HEK293 (cell line): Measurements from ENCODE around the gene VWF.

ENCODE experiments used
- CTCF ChIA-PET: fragments of 350-600 bp; formaldehyde crosslinking; extraction: SDS; loops from one replicate; lab custom pipeline; 2021; ENCODE audit warnings: antibody characterized with exemption; lab: Yijun Ruan, JAX
- POLR2A ChIA-PET: fragments of 300-600 bp; formaldehyde crosslinking; extraction: SDS; loops from one replicate; lab custom pipeline; 2020; ENCODE audit warnings: antibody characterized with exemption, inconsistent platforms; lab: Yijun Ruan, JAX
- H3K27ac ChIP-seq: fragments of 200-500 bp; sonication (Bioruptor generic); 2 replicates; pipeline ENCODE4 v1.5.1; 2014; ENCODE audit warnings: low read depth, low read length, control low read depth, inconsistent platforms; ENCODE audit errors: extremely low read depth
- H3K36me3 ChIP-seq, 2 experiments: fragments of 200-500 bp in 1 of 2; sonication (Bioruptor generic) in 1 of 2; 1 replicate in 1 of 2; 2 replicates in 1 of 2; pipeline ENCODE4 v1.5.1; 2014 to 2017; ENCODE audit warnings: inconsistent platforms in 2 of 2, low read length in 2 of 2; ENCODE audit not compliant: control insufficient read depth in 2 of 2, insufficient read depth in 1 of 2
- H3K4me1 ChIP-seq: fragments of 200-500 bp; sonication (Bioruptor generic); 2 replicates; pipeline ENCODE4 v1.5.1; 2014; ENCODE audit warnings: mild to moderate bottlenecking, low read length, inconsistent platforms; ENCODE audit not compliant: control insufficient read depth, insufficient read depth
- H3K4me3 ChIP-seq: 2 replicates; pipeline ENCODE4 v1.5.1; 2011; ENCODE audit warnings: low read depth, mild to moderate bottlenecking, control low read depth, low read length, moderate library complexity
- H3K9me3 ChIP-seq: fragments of 200-500 bp; sonication (Bioruptor generic); 2 replicates; pipeline ENCODE4 v1.5.1; 2014; ENCODE audit warnings: low read depth, low read length, inconsistent platforms; ENCODE audit not compliant: control insufficient read depth, insufficient read depth
- BCL11B ChIP-seq: fragments of 450-650 bp; formaldehyde crosslinking; IDR thresholded peaks from 2 replicates; pipeline ENCODE4 v1.5.1; 2016; ENCODE audit warnings: low read depth, missing biosample characterization, missing genetic modification characterization
- GLIS1 ChIP-seq: fragments of 450-650 bp; formaldehyde crosslinking; IDR thresholded peaks from 2 replicates; pipeline ENCODE4 v1.5.1; 2016; ENCODE audit warnings: missing biosample characterization, missing genetic modification characterization
- HOXC10 ChIP-seq: sonication (generic); formaldehyde crosslinking; IDR thresholded peaks from 2 replicates; pipeline ENCODE4 v1.8.1; 2023; ENCODE audit warnings: mild to moderate bottlenecking, missing genetic modification reagents
- KLF8 ChIP-seq: fragments of 450-650 bp; formaldehyde crosslinking; IDR thresholded peaks from 2 replicates; pipeline ENCODE4 v1.5.1; 2016; ENCODE audit warnings: missing biosample characterization, missing genetic modification characterization
- RBAK ChIP-seq: fragments of 450-650 bp; formaldehyde crosslinking; IDR thresholded peaks from 2 replicates; pipeline ENCODE4 v1.5.1; 2016; ENCODE audit warnings: missing biosample characterization, missing genetic modification characterization
- REPIN1 ChIP-seq: fragments of 450-650 bp; formaldehyde crosslinking; IDR thresholded peaks from 2 replicates; pipeline ENCODE4 v1.5.1; 2017; ENCODE audit warnings: missing biosample characterization, missing genetic modification characterization, low read depth
- YY2 ChIP-seq: fragments of 450-650 bp; formaldehyde crosslinking; IDR thresholded peaks from 2 replicates; pipeline ENCODE4 v1.5.1; 2016; ENCODE audit warnings: missing biosample characterization, missing genetic modification characterization
- ZBTB1 ChIP-seq: fragments of 450-650 bp; formaldehyde crosslinking; IDR thresholded peaks from 2 replicates; pipeline ENCODE4 v1.5.1; 2016; ENCODE audit warnings: missing biosample characterization, missing genetic modification characterization
- ZFP37 ChIP-seq: fragments of 450-650 bp; formaldehyde crosslinking; IDR thresholded peaks from 2 replicates; pipeline ENCODE4 v1.5.1; 2016; ENCODE audit warnings: missing biosample characterization, missing genetic modification characterization
- ZFP41 ChIP-seq: fragments of 450-650 bp; formaldehyde crosslinking; IDR thresholded peaks from 2 replicates; pipeline ENCODE4 v1.5.1; 2016; ENCODE audit warnings: missing biosample characterization, missing genetic modification characterization, borderline replicate concordance
- ZNF112 ChIP-seq: fragments of 450-650 bp; formaldehyde crosslinking; IDR thresholded peaks from 2 replicates; pipeline ENCODE4 v1.5.0; 2017; ENCODE audit warnings: missing biosample characterization, missing genetic modification characterization
- ZNF133 ChIP-seq: fragments of 450-650 bp; formaldehyde crosslinking; IDR thresholded peaks from 2 replicates; pipeline ENCODE4 v1.5.1; 2016; ENCODE audit warnings: missing biosample characterization, missing genetic modification characterization
- ZNF274 ChIP-seq, 2 experiments: fragments of 200-500 bp in 1 of 2; fragments of 450-650 bp in 1 of 2; sonication (Bioruptor generic) in 1 of 2; formaldehyde crosslinking in 1 of 2; IDR thresholded peaks; 2 replicates each; pipeline versions ENCODE4 v1.5.1 to v1.6.1; 2014 to 2016; ENCODE audit warnings: borderline replicate concordance in 1 of 2, inconsistent platforms in 1 of 2, low read length in 1 of 2, missing biosample characterization in 1 of 2, missing genetic modification characterization in 1 of 2
- ZNF324 ChIP-seq: fragments of 450-650 bp; formaldehyde crosslinking; IDR thresholded peaks from 2 replicates; pipeline ENCODE4 v1.5.1; 2016; ENCODE audit warnings: missing biosample characterization, missing genetic modification characterization
- ZNF501 ChIP-seq: fragments of 450-650 bp; formaldehyde crosslinking; IDR thresholded peaks from 2 replicates; pipeline ENCODE4 v1.5.1; 2016; ENCODE audit warnings: missing biosample characterization, missing genetic modification characterization
- ZNF521 ChIP-seq: fragments of 450-650 bp; formaldehyde crosslinking; IDR thresholded peaks from 2 replicates; pipeline ENCODE4 v1.5.1; 2017; ENCODE audit warnings: missing biosample characterization, mild to moderate bottlenecking, missing genetic modification characterization
- ZNF558 ChIP-seq: fragments of 450-650 bp; formaldehyde crosslinking; IDR thresholded peaks from 2 replicates; pipeline ENCODE4 v1.5.1; 2016; ENCODE audit warnings: missing biosample characterization, missing genetic modification characterization
- ZNF837 ChIP-seq: fragments of 450-650 bp; formaldehyde crosslinking; IDR thresholded peaks from 2 replicates; pipeline ENCODE4 v1.5.1; 2016; ENCODE audit warnings: missing biosample characterization, missing genetic modification characterization
- TF ChIP-seq, protein P1 (sequence below): fragments of 450-650 bp; formaldehyde crosslinking; IDR thresholded peaks from 2 replicates; pipeline ENCODE4 v1.5.1; 2016; ENCODE audit warnings: missing biosample characterization, missing genetic modification characterization
- TF ChIP-seq, protein P2 (sequence below): fragments of 450-650 bp; formaldehyde crosslinking; IDR thresholded peaks from 2 replicates; pipeline ENCODE4 v1.5.1; 2017; ENCODE audit warnings: missing biosample characterization, missing genetic modification characterization
- TF ChIP-seq, protein P3 (sequence below): fragments of 450-650 bp; formaldehyde crosslinking; IDR thresholded peaks from 2 replicates; pipeline ENCODE4 v1.5.1; 2016; ENCODE audit warnings: missing biosample characterization, missing genetic modification characterization
- TF ChIP-seq, protein P4 (sequence below): fragments of 450-650 bp; formaldehyde crosslinking; IDR thresholded peaks from 2 replicates; pipeline ENCODE4 v1.5.1; 2017; ENCODE audit warnings: missing biosample characterization, missing genetic modification characterization
- TF ChIP-seq, protein P5 (sequence below): fragments of 450-650 bp; formaldehyde crosslinking; IDR thresholded peaks from 2 replicates; pipeline ENCODE4 v1.5.1; 2016; ENCODE audit warnings: missing biosample characterization, missing genetic modification characterization

Gene VWF

DNA sequence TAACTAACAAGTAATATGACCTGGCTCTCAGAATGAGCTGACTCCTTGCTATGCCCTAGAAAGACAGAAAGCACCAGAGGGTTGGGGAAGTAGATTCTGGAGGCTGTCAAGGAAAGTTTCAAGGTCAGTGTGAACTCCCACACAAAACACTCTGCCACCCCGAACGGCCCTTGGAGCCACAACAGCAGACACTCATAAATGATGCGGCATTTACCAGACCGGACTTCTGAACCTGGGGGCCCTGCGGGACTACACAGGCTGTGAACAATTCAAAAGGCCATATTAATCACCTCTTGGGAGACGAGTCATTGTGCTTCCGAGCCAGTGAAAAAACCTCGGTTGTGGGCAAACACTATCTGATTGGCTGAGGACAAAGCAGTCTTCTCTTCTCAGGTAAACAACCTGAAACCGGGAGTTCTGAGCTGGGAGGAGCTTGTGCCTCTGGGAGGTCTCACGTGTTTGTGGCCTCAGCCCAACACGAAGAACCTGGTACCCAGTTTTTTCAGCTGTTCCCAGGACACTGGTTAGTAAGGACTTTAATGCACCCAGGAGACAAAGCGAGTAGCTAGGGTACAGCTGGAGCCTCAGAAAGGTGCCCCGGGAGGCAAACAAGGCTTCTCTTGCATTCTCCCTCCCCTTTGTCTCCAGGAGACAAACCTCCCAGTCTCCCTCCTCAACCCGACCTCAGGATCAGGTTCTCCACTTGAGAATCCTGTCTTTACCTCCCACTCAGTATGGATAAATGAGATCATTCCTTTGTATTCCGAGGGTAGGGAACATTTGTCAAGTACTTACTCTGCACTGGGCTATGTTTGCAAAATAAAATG lies 35.3 kb downstream of the VWF start (continued):
- peak; percentile 97 for TF ChIP-seq GLIS1 (tag by site-specific recombination)
- no peak for TF ChIP-seq REPIN1 (tag by site-specific recombination)
- TF ChIP-seq, protein P1, sequence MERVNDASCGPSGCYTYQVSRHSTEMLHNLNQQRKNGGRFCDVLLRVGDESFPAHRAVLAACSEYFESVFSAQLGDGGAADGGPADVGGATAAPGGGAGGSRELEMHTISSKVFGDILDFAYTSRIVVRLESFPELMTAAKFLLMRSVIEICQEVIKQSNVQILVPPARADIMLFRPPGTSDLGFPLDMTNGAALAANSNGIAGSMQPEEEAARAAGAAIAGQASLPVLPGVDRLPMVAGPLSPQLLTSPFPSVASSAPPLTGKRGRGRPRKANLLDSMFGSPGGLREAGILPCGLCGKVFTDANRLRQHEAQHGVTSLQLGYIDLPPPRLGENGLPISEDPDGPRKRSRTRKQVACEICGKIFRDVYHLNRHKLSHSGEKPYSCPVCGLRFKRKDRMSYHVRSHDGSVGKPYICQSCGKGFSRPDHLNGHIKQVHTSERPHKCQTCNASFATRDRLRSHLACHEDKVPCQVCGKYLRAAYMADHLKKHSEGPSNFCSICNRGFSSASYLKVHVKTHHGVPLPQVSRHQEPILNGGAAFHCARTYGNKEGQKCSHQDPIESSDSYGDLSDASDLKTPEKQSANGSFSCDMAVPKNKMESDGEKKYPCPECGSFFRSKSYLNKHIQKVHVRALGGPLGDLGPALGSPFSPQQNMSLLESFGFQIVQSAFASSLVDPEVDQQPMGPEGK (tag by site-specific recombination), result 0 out of 2 replicates have a peak, but pooled peaks have one; percentile 17
- TF ChIP-seq, protein P2, sequence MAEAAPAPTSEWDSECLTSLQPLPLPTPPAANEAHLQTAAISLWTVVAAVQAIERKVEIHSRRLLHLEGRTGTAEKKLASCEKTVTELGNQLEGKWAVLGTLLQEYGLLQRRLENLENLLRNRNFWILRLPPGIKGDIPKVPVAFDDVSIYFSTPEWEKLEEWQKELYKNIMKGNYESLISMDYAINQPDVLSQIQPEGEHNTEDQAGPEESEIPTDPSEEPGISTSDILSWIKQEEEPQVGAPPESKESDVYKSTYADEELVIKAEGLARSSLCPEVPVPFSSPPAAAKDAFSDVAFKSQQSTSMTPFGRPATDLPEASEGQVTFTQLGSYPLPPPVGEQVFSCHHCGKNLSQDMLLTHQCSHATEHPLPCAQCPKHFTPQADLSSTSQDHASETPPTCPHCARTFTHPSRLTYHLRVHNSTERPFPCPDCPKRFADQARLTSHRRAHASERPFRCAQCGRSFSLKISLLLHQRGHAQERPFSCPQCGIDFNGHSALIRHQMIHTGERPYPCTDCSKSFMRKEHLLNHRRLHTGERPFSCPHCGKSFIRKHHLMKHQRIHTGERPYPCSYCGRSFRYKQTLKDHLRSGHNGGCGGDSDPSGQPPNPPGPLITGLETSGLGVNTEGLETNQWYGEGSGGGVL (tag by site-specific recombination), result peak; percentile 51; the same call in 1 of the 2 replicates
- no peak for TF ChIP-seq ZNF324 (tag by site-specific recombination)
- no peak for TF ChIP-seq ZNF501

DNA sequence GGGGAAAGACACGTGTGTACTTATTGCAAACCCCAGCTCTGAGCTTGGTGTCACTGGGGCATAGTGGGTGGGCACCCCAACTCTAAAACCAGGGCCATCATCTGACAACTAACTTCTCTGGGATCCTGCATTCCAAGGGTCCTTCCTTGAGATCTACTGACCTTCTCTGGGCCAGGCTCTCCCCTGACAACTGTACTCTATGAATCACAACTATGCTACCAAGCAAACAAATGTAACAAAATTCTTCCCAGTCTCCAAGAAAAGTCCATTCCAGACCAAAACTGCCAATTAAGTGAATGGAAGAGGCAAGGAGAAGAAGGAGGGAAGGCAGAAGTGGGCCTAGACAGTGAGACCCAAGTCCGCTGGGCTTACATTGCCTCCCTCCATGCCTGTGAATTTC lies 38.2 kb downstream of the VWF start:
- TF ChIP-seq ZNF521 (tag by site-specific recombination), result no peak
- no peak for TF ChIP-seq YY2 (tag by site-specific recombination)
- TF ChIP-seq ZNF112 (tag by site-specific recombination), result no peak
- no peak for TF ChIP-seq KLF8 (tag by site-specific recombination)
- TF ChIP-seq RBAK (tag by site-specific recombination), result no peak
- no peak for TF ChIP-seq BCL11B
- Histone ChIP-seq H3K4me3 (no peak overlapping the region), H3K9me3 (no peaks in the 10 kb centered on the region), H3K36me3 (no peaks in the 10 kb centered on the region), H3K4me1 (peaks cover 2% of the 10 kb centered on the region), H3K27ac (no peak overlapping the region)
- POLR2A ChIA-PET, result no interaction called here
- CTCF ChIA-PET, result no interaction called here

DNA sequence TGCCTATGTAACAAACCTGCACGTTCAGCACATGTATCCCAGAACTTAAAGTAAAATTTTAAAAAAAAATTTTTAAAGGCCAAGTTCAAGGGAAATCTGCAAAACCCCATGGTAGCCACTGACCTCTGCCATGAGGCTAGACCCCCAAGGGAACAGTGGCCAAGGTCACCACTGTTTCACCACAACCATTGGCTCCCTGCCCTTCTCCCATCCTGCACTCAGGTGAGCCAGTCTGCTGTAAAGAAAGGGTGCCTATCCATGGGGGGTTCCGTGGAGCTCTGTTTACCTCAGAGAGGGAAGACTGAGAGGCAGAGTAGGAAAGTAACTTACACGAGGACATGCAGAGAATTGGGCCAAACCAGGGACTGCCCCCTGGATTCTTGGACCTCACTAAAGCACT lies 38.6 kb downstream of the VWF start:
- no peaks in the 10 kb centered on the region for H3K36me3 ChIP-seq
- no peak overlapping the region for H3K4me3 ChIP-seq
- H3K4me1 ChIP-seq, result peaks cover 2% of the 10 kb centered on the region
- H3K27ac ChIP-seq, result no peak overlapping the region
- ChIA-PET POLR2A (no interaction called here), CTCF (interaction anchor here (1.2 kb wide), 1 partner anchor 15 kb away, joined by 3 read pairs; no protein-coding TSS in a partner anchor)
- no peaks in the 10 kb centered on the region for H3K9me3 ChIP-seq
- TF ChIP-seq ZFP41 (tag by site-specific recombination) (no peak), ZBTB1 (tag by site-specific recombination) (no peak), ZFP37 (tag by site-specific recombination) (no peak), ZNF274 (IDR thresholded peaks at IDR 0.05; ENCODE audit: low read length) (no peak), ZNF274 (tag by site-specific recombination; IDR thresholded peaks at IDR 0.05; ENCODE audit: borderline replicate concordance) (no peak), ZNF837 (tag by site-specific recombination) (no peak), ZNF133 (tag by site-specific recombination) (no peak), HOXC10 (no peak), ZNF558 (tag by site-specific recombination) (no peak)
- TF ChIP-seq, protein P3, sequence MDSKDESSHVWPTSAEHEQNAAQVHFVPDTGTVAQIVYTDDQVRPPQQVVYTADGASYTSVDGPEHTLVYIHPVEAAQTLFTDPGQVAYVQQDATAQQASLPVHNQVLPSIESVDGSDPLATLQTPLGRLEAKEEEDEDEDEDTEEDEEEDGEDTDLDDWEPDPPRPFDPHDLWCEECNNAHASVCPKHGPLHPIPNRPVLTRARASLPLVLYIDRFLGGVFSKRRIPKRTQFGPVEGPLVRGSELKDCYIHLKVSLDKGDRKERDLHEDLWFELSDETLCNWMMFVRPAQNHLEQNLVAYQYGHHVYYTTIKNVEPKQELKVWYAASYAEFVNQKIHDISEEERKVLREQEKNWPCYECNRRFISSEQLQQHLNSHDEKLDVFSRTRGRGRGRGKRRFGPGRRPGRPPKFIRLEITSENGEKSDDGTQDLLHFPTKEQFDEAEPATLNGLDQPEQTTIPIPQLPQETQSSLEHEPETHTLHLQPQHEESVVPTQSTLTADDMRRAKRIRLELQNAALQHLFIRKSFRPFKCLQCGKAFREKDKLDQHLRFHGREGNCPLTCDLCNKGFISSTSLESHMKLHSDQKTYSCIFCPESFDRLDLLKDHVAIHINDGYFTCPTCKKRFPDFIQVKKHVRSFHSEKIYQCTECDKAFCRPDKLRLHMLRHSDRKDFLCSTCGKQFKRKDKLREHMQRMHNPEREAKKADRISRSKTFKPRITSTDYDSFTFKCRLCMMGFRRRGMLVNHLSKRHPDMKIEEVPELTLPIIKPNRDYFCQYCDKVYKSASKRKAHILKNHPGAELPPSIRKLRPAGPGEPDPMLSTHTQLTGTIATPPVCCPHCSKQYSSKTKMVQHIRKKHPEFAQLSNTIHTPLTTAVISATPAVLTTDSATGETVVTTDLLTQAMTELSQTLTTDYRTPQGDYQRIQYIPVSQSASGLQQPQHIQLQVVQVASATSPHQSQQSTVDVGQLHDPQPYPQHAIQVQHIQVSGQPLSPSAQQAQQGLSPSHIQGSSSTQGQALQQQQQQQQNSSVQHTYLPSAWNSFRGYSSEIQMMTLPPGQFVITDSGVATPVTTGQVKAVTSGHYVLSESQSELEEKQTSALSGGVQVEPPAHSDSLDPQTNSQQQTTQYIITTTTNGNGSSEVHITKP (tag by site-specific recombination), result no peak
- TF ChIP-seq, protein P4, sequence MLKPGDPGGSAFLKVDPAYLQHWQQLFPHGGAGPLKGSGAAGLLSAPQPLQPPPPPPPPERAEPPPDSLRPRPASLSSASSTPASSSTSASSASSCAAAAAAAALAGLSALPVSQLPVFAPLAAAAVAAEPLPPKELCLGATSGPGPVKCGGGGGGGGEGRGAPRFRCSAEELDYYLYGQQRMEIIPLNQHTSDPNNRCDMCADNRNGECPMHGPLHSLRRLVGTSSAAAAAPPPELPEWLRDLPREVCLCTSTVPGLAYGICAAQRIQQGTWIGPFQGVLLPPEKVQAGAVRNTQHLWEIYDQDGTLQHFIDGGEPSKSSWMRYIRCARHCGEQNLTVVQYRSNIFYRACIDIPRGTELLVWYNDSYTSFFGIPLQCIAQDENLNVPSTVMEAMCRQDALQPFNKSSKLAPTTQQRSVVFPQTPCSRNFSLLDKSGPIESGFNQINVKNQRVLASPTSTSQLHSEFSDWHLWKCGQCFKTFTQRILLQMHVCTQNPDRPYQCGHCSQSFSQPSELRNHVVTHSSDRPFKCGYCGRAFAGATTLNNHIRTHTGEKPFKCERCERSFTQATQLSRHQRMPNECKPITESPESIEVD (tag by site-specific recombination), result no peak
- TF ChIP-seq, protein P5, sequence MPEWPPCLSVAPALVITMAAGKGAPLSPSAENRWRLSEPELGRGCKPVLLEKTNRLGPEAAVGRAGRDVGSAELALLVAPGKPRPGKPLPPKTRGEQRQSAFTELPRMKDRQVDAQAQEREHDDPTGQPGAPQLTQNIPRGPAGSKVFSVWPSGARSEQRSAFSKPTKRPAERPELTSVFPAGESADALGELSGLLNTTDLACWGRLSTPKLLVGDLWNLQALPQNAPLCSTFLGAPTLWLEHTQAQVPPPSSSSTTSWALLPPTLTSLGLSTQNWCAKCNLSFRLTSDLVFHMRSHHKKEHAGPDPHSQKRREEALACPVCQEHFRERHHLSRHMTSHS (tag by site-specific recombination), result no peak
